Gastroesophageal sphincter (tissue), 2 donors: ENCODE data around the gene SLC6A8.

Source experiments
- EP300 ChIP-seq: sonication (generic); formaldehyde crosslinking; IDR thresholded peaks from one replicate; pipeline ENCODE4 v1.6.1; 2017; ENCODE audit warnings: antibody characterized with exemption, mild to moderate bottlenecking
- POLR2A ChIP-seq, 2 donors: fragments of 450-650 bp; IDR thresholded peaks; one replicate each; pipeline ENCODE4 v1.6.1; 2017; ENCODE audit warnings: antibody characterized with exemption in 2 of 2, mild to moderate bottlenecking in 2 of 2, moderate library complexity in 1 of 2
- POLR2AphosphoS5 ChIP-seq: sonication (generic); formaldehyde crosslinking; IDR thresholded peaks from one replicate; pipeline ENCODE4 v1.6.1; 2017; ENCODE audit warnings: antibody characterized with exemption

DNA sequence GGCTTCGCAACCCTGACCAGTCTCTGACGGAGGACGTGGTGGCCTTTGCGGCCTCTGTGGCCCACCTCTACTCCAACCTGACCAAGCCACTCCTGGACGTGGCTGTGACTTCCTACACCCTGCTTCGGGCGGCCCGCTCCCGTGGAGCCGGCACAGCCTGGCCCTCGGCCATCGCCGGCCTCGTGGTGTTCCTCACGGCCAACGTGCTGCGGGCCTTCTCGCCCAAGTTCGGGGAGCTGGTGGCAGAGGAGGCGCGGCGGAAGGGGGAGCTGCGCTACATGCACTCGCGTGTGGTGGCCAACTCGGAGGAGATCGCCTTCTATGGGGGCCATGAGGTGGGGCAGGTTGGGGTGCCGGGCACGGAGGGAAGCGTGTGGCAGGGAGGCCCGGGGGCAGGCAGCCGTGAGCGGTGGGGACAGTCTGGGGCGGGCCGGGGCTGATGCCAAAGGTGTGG is 38.1 kb downstream of the SLC6A8 start:
- no peak for TF ChIP-seq EP300
- TF ChIP-seq POLR2A (IDR thresholded peaks at IDR 0.05): no peak
- no peak for TF ChIP-seq POLR2AphosphoS5
